ENCODE results near the gene PKD2L2.
"Not testable (repeated sequence)": the region's sequence is repeated elsewhere in the genome, so short reads cannot be mapped to it uniquely, and the experiment has no call there.

The PKD2L2 gene

GRCh38 chr5:137887831-137888230, 1.4 kb upstream of the PKD2L2 start:
- H3K4me3 ChIP-seq (ENCODE audit: low read depth, low read length): no peak overlapping the region

GRCh38 chr5:137888466-137888862, 793 bp upstream of the PKD2L2 start:
- H3K4me3 ChIP-seq (ENCODE audit: low read depth, low read length): no peak overlapping the region

- H3K4me3 ChIP-seq (ENCODE audit: low read depth, low read length): no peak overlapping the region
Observed at GRCh38 chr5:137890845-137891244, 1.6 kb downstream of the PKD2L2 start.

GRCh38 chr5:137891849-137892248, 2.6 kb downstream of the PKD2L2 start:
- no peak overlapping the region for H3K4me3 ChIP-seq (ENCODE audit: low read depth, low read length)

- H3K4me3 ChIP-seq (ENCODE audit: low read depth, low read length): no peak overlapping the region
Observed at GRCh38 chr5:137894586-137894985, 5.3 kb downstream of the PKD2L2 start.

GRCh38 chr5:137896560-137896959, 7.3 kb downstream of the PKD2L2 start:
- H3K4me3 ChIP-seq (ENCODE audit: low read depth, low read length): no peak overlapping the region

- no peak overlapping the region for H3K4me3 ChIP-seq (ENCODE audit: low read depth, low read length)
Observed at GRCh38 chr5:137899493-137899892, 10.2 kb downstream of the PKD2L2 start.

GRCh38 chr5:137901011-137901817, 12.0 kb downstream of the PKD2L2 start:
- no peak overlapping the region for H3K4me3 ChIP-seq (ENCODE audit: low read depth, low read length)

GRCh38 chr5:137902408-137903133, 13.3 kb downstream of the PKD2L2 start:
- H3K4me3 ChIP-seq (ENCODE audit: low read depth, low read length): no peak overlapping the region

- no peak overlapping the region for H3K4me3 ChIP-seq (ENCODE audit: low read depth, low read length)
Observed at GRCh38 chr5:137914758-137915157, 25.5 kb downstream of the PKD2L2 start.

GRCh38 chr5:137916923-137917322, 27.7 kb downstream of the PKD2L2 start:
- no peak overlapping the region for H3K4me3 ChIP-seq (ENCODE audit: low read depth, low read length)

GRCh38 chr5:137921931-137922330, 32.7 kb downstream of the PKD2L2 start:
- H3K4me3 ChIP-seq (ENCODE audit: low read depth, low read length): no peak overlapping the region

GRCh38 chr5:137923856-137924255, 34.6 kb downstream of the PKD2L2 start:
- no peak overlapping the region for H3K4me3 ChIP-seq (ENCODE audit: low read depth, low read length)

GRCh38 chr5:137932800-137933199, 43.5 kb downstream of the PKD2L2 start:
- no peak overlapping the region for H3K4me3 ChIP-seq (ENCODE audit: low read depth, low read length)

GRCh38 chr5:137933491-137933911, 44.2 kb downstream of the PKD2L2 start:
- no peak overlapping the region for H3K4me3 ChIP-seq (ENCODE audit: low read depth, low read length)

- H3K4me3 ChIP-seq (ENCODE audit: low read depth, low read length): no peak overlapping the region
Observed at GRCh38 chr5:137935190-137935589, 45.9 kb downstream of the PKD2L2 start.

GRCh38 chr5:137935694-137936093, 46.4 kb downstream of the PKD2L2 start:
- no peak overlapping the region for H3K4me3 ChIP-seq (ENCODE audit: low read depth, low read length)

GRCh38 chr5:137937994-137938750, 48.9 kb downstream of the PKD2L2 start:
- no peak overlapping the region for H3K4me3 ChIP-seq (ENCODE audit: low read depth, low read length)

GRCh38 chr5:137938751-137939143, 49.5 kb downstream of the PKD2L2 start:
- H3K4me3 ChIP-seq (ENCODE audit: low read depth, low read length): no peak overlapping the region

- no peak overlapping the region for H3K4me3 ChIP-seq (ENCODE audit: low read depth, low read length)
Observed at GRCh38 chr5:137939331-137939730, 50.1 kb downstream of the PKD2L2 start.

- not testable (repeated sequence) for H3K4me3 ChIP-seq (ENCODE audit: low read depth, low read length)
Observed at GRCh38 chr5:137944280-137944679, 55.0 kb downstream of the PKD2L2 start.

- no peak overlapping the region for H3K4me3 ChIP-seq (ENCODE audit: low read depth, low read length)
Observed at GRCh38 chr5:137945825-137946224, 56.6 kb downstream of the PKD2L2 start.
